ENCODE measurements around the gene SPA17.

The SPA17 gene

DNA sequence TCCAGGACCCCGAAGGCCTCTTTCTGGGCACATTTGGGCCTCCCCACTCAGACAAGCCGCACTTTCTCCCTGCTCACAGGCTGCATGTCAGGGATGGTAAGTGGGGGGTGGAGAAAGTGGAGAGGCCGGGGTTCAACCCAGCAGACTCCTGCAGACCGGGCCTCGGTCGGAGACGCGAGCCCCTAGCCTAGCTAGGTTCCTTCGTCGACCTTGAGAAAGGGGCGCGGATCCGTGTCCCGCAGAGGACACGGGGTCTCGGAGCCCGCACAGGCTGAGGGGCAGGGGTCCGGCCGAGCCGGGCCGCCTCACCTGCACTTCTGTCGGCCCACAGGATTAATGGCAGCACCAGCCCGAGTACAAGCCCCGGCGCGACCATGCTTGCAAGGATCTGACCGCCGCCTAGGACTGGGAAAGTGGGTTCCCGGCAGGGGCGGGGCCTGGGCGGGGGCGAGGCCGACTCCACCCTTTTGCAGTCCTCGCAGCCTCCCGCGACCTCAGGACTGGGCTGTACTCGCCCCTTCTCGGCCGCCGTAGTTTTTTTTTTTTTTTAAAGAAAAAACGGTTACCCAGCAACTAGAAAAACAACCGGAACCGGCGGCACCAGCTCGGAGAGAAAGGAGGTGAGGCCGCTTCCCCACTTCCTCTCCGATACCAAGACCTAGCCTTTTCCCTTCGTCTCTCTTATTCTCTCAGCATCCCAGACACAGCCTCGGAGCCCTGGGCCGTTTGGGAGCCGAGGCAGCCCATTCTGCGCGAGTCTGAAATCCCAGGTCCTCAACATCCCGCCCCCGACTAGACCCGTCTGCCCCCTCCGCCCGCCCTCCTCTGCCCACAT is at the start of gene SPA17, which contains the start of gene SIAE:
Gene SPA17, plus strand, starts transcription at position 572 of the 835 bp plus-strand sequence. CDS start 1,361 bp downstream, outside the sequence.
Gene SIAE, minus strand, starts transcription at position 407 of the 835 bp plus-strand sequence. Its CDS starts 31 bp downstream, at position 376.
- peak; percentile 75 for DNase-seq

DNA sequence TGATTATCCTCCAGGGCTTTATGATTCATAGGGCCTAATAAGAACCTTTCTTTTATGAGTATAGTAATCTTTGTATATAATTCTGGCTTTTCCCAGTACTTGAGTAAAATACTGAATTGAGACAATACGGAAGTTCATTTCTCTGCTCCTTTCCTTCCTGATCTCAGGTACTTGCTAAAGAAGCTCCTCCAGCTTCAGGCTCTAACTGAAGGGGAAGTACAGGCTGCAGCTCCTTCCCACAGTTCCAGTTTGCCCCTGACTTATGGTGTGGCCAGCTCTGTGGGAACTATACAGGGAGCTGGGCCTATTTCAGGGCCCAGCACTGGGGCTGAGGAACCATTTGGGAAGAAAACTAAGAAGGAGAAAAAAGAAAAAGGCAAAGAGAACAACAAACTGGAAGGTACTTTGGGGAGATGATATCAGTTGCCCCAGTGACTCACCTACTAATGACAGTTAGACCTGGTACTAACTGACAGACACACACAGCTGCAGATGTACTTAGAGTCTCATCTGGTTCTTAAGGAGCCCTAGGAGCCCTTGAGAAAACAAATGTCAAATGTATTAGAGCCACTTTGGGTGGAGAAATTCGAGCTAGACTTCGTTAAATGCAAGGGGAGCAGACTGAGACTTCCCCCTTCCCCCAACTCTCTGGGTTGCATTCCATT is 48.1 kb upstream of the SPA17 start:
- no peak for DNase-seq

DNA sequence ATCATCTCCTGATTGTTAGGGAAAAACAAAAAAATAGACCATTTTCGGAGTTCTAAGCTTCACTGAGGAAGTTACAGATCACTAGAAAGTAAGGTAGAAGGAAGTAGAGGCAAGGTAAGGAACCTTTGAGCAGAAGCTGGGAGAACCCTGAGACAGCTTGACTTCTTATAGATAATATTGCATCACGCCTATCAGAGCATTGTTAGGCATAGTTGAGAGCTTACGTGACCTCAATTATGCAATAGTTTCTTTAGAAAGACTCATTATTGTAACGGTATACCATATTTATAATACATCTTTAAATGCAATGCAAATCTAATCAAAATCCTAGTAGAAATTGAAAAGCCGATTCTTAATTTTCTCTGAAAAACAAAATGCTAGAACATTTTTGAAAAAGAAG is 46.2 kb upstream of the SPA17 start:
- DNase-seq: no peak

DNA sequence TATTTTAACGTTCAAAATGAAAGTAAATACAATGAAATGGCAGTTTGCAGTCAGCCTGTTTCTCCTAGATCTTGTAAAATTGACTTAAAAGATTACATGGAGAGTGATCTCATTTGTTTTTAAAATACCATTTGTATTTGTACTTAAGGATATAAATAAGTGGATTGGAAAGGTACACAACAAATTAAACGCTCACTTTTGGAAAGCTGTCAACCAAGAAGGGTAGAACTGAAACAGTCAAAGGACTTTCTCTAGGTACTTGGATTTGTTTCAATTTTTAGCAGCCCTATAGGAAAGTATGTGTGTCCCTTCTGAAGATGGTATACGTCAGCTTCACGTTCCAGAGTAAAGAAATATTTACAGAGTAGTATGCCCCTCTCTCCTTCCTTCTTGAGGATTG is 43.7 kb upstream of the SPA17 start:
- DNase-seq: no peak

DNA sequence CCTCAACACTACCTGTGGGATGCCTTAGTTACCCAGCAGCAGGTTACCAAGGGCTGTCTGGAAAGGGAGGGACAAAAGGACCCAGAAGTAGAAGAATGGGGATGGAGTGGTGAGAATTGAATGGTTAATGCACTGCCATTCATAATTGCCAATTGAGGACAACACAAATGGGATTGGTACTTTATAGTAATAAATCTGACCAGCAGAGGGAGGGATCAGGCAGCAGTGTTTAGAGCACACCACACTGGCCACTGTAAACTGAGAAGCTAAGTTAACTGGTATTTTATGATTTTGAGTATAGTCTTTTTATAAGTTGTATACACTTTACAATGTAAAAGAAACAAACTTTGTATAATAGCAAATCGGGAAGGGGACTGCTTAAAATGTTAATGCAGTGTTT is 40.3 kb upstream of the SPA17 start:
- no peak for DNase-seq

DNA sequence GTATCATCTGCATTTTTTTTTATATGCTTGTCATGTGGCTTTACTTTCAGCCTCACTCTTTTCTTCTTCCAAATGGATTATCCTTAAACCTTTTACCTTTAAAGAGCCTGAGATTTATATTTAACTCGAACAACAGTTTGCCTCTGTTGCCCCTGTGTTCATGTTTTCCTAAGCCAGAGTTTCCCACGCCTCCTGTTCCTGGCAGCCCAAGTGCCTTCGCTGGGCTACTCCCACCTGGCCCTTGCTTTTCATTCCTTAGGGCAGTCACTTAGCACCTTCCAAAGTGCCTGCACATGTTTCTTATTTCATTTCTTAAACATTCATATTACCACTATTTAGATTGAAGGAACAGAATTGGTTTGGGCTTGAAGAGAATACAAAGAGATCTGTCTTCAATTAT is 37.8 kb upstream of the SPA17 start:
- DNase-seq: no peak

DNA sequence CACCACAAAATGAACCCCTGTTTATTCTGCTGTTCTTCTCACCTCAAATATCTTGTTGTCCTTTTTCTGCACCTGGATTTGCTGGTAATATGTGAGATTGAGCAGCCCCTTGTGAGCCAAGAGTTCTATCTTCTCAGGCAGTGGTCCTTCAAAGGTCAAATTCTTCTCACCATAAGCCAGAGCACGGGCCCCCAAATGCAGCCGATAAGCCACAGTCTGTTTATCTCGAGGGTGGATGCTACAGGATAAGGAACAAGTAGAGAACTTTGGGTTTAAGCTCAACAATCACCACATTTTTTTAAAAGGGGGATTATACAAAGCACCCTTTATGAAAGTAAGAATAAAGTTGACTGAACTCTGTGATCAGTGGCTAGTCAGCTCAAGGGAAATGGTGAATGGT is 35.2 kb upstream of the SPA17 start:
- no peak for DNase-seq

DNA sequence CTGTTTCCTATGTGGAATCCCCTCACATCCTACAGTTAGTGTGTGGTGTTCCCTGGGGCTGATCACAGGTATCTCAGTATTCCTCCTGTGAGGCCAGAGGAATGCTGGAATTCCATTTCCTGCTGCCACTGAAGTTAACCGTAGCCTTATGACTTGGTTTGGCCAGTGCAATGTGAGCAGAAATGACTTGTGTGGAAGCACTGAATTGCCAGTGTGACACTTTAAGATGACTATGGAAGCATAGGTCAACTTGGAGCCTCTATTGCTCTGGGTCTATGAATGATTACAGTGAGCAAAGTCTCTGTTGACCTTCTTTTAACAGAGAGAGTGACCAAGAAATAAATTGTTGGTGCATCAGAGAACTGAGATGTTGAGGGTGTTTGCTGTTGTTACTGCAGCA is 34.5 kb upstream of the SPA17 start:
- DNase-seq: no peak

DNA sequence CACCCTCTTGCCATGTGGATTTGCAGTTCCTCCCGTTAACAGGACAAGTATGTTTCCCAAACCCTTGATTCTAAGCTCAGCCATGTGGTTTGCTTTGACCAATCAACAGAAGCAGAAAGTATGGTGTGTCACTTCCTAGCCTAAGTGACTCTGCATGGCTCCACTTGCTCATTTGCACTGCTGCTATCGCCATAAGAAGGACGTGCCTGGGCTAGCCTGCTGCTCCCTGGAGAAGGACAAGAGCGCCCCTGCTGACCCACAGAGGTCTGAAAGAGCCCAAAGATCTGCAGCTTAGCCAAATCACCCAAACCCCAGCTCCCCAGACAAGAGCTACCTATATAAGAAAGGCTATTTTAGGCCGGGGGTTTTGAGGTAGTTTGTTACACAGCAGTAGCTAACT is 33.0 kb upstream of the SPA17 start:
- no peak for DNase-seq

DNA sequence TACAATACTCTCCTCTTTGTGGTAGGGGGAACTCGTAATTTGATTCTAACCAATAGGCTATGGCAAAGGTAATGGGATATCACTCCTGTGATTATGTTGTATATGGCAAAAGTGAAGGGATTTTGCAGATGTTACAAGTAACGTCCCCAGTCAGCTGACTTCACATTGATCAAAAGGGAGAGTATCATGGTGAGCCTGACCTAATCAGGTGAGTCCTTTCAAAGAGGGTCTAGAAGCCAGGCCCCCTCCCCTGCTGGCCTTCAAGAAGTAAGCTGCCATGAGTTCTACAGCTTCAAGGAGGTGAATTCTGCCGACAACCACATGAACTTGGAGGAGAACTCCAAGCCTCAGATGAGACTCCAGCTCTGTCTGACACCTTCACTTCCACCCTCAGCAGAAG is 31.1 kb upstream of the SPA17 start:
- no peak for DNase-seq

DNA sequence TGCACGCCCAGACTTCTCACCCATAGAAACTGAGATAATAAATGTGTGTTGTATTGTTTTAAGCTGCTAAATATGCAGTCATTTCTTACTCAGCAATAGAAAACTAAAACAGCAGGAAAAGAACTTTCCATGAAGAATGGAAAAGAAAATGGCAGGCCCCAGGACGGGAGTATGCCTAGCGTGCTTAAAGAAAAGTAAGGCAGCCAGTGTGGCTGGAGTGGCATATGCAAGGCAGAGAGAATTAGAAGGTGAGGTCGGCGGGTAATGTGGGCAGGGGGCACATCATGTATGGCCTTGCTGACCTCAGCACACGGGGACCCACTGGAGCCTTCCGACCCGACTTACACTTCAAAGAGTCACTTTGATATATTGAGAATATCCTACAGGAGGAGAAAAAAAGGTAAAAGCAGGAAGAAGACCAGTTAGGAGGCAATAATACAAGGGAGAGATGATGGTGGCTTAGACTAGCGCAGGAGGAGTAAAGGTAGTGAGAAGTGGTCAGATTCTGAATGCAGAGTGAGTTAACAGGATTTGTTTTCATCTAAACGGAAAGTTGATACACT is 30.6 kb upstream of the SPA17 start:
- DNase-seq: no peak

DNA sequence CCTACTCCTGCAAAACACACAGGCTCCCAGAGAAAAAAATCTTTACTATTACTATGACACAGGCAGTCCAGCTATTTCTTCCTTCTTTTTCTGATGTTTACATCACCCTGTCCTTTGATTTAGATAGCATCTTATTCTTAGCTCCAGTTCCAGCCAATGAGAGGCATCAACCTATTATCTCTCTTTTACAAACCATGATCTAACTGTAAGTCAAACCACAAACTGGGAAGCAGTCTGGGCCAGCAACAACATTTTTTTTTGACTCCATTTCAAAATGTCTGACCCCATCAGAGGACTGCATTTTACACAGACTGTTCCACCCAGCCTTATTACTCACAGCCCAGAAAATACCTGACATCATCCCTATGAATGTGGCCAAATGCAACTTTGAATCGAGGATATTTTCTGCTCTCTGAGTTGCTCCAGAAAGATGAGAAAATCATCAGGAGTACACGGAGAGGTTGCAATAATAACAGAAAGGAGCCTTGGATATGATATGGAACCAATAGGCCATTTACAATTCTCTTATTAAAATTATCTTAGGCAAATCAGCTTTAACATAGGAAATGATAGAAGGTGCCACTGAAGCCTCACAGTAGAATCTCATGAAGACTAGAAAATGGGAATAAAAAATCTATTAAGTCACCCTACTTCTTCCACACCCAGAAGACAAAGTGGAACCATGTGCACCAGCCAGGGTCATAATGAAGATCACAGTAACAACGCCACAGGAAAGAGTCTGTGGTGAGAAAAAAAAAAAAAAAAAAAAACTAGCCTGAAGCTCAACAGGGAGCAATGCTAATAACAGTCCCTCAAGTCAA is 29.9 kb upstream of the SPA17 start:
- no peak for DNase-seq

DNA sequence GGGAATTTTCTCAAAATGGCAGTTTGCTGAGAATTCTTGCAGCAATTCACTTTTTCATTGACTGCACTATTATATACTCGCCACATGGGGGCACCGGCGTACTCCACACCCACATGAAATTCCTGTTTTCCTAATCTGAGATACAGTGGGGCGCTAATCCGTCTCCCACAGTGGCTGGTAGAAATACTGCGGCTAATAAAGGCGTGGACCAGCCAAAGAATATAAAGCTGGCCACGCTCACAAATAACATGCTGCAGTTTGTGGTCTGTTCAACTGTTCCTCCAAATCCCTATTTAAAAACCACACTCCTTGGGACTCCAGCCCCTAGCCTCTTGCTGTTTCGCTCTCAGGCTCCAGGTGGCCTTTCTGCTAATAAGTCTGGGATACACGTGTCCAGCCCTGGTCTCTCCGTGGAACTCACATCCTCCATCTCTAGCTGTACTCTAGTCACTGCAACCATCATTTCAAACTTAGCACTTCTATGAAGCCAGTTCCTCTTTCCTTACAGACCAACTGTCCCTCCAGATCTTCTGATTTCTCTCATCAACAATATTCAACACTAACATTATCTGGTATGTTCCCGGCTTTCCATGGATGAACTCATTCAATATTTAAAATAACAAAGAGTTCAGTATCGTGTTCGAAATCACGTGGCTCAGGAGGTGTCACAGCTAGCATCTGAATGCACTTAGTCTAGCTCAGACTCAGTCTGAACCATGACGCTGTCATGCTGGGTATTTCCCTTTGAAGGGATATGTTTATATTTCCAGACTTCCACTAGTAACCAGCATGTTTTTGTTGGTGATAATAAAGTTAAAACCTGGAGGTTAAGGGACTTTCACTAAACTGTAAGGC is 29.1 kb upstream of the SPA17 start:
- DNase-seq: peak; percentile 63

DNA sequence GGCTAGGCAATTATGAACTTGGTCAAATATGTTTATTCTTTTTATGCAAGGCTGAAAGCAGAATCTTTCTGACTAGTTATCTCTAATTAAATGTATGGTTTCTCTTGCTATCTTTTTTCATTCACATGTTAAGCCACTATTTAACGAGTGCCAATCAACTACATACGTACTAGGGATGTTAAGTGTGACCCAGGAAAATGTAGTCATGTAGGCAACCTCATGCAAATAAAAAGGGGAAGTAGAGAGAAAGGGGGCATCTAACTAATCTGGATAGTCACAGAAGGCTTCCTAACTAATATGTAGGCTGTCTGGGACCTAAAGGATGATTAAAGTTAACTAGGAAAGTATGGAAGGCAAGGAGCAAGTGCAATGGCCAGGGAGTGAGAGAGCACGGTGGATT is 27.6 kb upstream of the SPA17 start:
- DNase-seq: no peak

DNA sequence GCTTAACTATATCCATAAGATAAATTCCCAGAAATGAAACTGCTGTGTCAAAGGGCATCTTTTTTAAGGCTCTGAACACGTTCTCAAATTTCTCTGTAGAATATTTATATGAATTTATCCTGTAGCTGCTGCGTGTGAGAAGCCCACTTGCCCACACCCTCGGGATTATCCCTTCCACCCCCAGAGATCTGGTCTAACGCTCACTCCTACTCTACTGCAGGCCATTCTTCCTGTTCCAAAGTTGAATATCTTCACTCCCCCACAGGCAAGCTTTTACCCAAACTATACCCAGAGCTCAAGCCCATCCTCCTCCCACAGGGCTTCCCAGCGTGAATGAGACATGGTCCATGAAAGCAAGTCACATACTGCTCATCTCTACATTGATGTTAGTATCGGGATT is 25.1 kb upstream of the SPA17 start:
- no peak for DNase-seq

DNA sequence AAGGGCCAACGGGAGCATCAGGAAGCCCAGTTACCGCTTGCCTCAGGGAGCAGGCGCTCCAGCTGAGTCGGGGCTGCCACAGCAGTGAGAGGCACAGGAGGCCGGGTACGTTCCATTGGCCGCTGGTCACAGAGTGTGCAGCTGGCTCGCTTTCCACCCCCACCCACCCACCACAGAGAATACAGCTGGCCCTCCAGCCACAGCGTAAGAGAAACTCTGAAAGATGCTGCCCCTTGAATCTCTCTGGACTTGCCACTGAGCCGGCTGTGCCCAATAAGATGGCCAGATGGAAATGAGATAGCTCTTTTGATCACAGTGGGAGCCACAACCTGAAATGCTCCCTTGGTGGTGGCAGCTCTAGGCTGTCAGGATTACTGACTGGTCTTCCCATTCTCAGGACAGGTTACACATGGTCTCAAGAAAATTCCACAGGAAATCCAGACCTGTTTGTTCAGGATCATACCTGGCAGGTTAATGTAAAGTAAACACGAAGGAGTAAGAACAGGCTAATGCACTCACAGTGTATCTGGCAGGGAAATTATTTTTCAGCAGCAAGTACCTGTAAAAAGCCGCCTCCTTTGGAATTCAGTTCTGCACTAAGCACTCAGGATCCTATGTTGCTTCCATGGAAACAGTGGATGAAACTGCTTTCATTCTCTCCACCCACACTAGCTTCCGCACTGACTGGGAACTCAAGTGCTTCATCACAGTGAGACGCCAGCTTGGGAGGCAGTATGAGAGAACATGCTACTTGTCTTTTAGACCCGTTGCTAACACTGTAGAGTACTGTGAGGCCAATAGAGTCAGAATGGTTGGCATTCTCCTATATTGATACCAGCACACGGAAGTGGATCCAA is 16.7 kb upstream of the SPA17 start:
- no peak for DNase-seq

DNA sequence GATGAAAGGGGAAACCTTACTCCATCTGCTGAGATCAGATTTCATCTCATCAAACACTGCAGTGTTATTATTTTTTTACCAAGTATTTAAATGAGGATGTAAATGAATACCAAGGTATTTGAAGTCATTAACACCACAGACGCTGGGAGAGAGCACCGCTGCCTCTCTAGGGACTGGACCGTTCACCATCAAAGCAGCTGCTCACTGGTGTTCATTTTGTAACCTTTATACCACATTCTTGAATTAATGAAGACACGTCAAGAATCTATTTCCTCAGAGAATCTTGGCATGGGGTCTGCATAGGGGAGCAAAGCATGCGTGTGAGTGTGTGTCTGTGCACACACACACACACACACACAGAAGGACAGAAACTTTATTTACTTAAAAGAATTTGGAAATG is 15.8 kb upstream of the SPA17 start:
- no peak for DNase-seq

DNA sequence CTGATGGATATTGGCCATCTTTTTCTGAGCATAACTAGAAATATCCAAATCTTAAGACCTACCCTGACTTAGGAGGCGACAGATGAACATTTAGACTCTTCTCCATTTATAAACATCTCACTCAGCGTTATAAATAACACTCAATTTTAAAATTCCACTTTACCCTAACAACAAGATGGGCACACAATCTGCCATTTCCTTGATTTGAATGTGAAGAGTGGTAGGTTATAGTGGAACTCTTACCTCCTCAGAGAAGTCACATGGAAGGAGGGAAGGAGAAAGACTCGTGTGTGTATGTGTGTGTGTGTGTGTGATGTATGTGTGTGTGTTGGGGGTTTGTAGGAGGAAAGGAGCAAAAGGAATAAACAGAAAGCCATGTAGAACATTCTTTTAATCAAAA is 15.2 kb upstream of the SPA17 start:
- no peak for DNase-seq

DNA sequence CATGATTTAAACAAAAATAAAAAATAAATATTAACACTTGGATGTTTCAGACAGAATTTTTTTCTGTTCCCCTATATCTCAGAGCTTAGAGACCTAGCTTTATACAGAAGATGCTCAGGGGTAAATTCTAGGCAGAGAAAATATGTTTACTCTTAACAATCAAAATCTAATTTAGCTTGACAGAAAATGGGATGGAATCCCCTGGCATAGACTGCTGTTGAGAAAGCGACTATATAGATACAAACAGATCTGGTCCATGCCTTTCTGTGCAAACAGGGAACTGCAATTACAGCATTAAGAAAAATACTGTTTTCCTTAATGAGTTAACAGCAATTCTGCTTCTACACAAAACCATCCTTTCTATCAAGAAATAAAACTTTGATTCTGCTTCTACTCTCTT is 14.7 kb upstream of the SPA17 start:
- DNase-seq: no peak

DNA sequence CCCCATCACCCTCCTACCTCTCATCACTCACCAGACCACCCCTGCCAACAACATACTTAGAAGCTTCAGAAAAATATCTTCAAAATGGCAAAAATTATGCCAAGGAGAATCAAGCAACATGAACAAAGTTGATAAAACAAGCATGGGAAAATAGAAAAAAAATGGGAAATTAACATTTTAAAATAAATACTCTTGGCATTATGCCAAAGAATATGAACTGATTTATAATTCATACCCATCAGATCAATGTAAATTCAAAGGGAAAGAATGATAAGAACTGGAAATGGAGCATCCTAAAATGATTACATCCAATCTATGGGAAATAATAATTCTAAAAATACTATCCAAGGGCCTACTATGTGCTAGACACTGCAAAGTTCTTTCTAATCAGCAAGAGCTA is 12.2 kb upstream of the SPA17 start:
- no peak for DNase-seq

DNA sequence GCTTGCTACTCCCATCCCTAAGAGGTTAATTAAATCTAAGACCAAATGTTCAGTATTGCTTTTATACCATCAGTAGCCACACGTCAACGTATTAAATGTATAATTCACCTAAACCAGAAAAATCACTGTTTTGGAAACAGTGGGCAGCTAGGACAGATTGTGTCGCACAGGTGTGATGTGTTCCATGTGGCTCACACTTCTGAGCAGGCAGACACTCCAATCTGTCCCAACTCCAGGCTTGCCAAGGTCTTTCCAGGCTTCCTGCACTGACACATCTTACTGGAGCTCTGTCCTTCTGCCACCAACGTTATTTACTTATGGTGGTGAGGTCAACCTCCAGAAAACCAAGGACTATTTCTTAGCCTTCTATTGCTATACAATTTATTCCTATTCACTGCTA is 11.6 kb upstream of the SPA17 start:
- DNase-seq: no peak
